PC-9 (cell line): ENCODE measurements around the gene NFIA.

ENCODE experiments used
- CTCF ChIP-seq: fragments of 200-600 bp; sonication (generic); conservative IDR thresholded peaks from 2 replicates; pipeline ENCODE4 v1.6.1; 2017; ENCODE audit warnings: mixed run types, antibody characterized with exemption, mild to moderate bottlenecking, moderate library complexity
- EZH2 ChIP-seq: fragments of 200-600 bp; sonication (generic); IDR thresholded peaks from 2 replicates; pipeline ENCODE4 v1.8.0; 2017; ENCODE audit warnings: antibody characterized with exemption, low read depth

- TF ChIP-seq CTCF: no peak
- no peak for TF ChIP-seq EZH2
Measured at GRCh38 chr1:61141288-61142042, 59.1 kb downstream of the NFIA start.
